A673 (cell line): Measurements from ENCODE around the gene CDKL5. TPM values are rescaled to one million over a fixed set of nuclear protein-coding genes. Genes with fewer than 3 reads are reported as not detected.

Source experiments
- BruUV-seq: library from RNA; stranded (reverse); fragments of 400-500 nt; replicated peaks from 2 replicates; lab custom pipeline; 2021; lab: Mats Ljungman, UMichigan
- CTCF ChIA-PET: fragments of 300-600 bp; sonication (Branson Sonifier 250); formaldehyde crosslinking; loops from one replicate; lab custom pipeline; 2022; ENCODE audit warnings: antibody characterized with exemption; lab: Charles Lee
- POLR2A ChIA-PET: fragments of 300-600 bp; sonication (Branson Sonifier 250); formaldehyde crosslinking; loops from one replicate; lab custom pipeline; 2022; ENCODE audit warnings: antibody characterized with exemption; ENCODE audit not compliant: low non-redundant PET; lab: Charles Lee
- DNase-seq: peaks from one replicate; pipeline ENCODE4 v3.0.0-alpha.2; 2015; ENCODE audit warnings: low spot score
- H3K27ac ChIP-seq: fragments of 200-600 bp; sonication (generic); 2 replicates; pipeline ENCODE4 v1.5.1; 2016; ENCODE audit warnings: mixed run types, low read depth, mild to moderate bottlenecking, mixed read lengths, antibody characterized with exemption, low read length; ENCODE audit not compliant: poor library complexity, severe bottlenecking
- H3K27me3 ChIP-seq: fragments of 200-600 bp; sonication (generic); replicated peaks from 2 replicates; pipeline ENCODE4 v1.6.1; 2017; ENCODE audit warnings: mixed run types, low read depth, mild to moderate bottlenecking, mixed read lengths, antibody characterized with exemption, low read length; ENCODE audit not compliant: insufficient read depth, poor library complexity
- H3K36me3 ChIP-seq: fragments of 200-600 bp; sonication (generic); 2 replicates; pipeline ENCODE4 v1.6.1; 2016; ENCODE audit warnings: mixed run types, mild to moderate bottlenecking, mixed read lengths, antibody characterized with exemption, low read length; ENCODE audit not compliant: insufficient read depth, poor library complexity, severe bottlenecking
- H3K4me1 ChIP-seq: fragments of 200-600 bp; sonication (generic); 2 replicates; pipeline ENCODE4 v1.6.1; 2017; ENCODE audit warnings: mixed run types, mild to moderate bottlenecking, mixed read lengths, antibody characterized with exemption, low read length; ENCODE audit not compliant: insufficient read depth, poor library complexity, severe bottlenecking
- H3K4me3 ChIP-seq: fragments of 200-600 bp; sonication (generic); 2 replicates; pipeline ENCODE4 v1.5.1; 2016; ENCODE audit warnings: low read depth, mixed run types, mild to moderate bottlenecking, mixed read lengths, low read length; ENCODE audit not compliant: poor library complexity, severe bottlenecking
- H3K9me3 ChIP-seq: fragments of 200-600 bp; sonication (generic); 2 replicates; pipeline ENCODE4 v1.6.1; 2016; ENCODE audit warnings: mixed run types, low read depth, mild to moderate bottlenecking, mixed read lengths, antibody characterized with exemption, low read length; ENCODE audit not compliant: poor library complexity, severe bottlenecking
- EZH2 ChIP-seq: fragments of 200-600 bp; sonication (generic); IDR thresholded peaks from 2 replicates; pipeline ENCODE4 v1.6.1; 2017; ENCODE audit warnings: borderline replicate concordance, low read depth, mild to moderate bottlenecking, mixed read lengths, antibody characterized with exemption, low read length; ENCODE audit not compliant: poor library complexity, severe bottlenecking
- intact Hi-C: fragments of 100-400 bp; cut with micrococcal nuclease; formaldehyde crosslinking; loops from one replicate; pipeline ENCODE4 v1.10.0; 2022; ENCODE audit not compliant: unreplicated experiment
- total RNA-seq: library from RNA; stranded (reverse); gene quantifications from 2 replicates; pipeline ENCODE4 v1.2.3, GENCODE V29; 2021
- TF ChIP-seq, protein P1 (sequence below): fragments of 300-800, 200-600 bp; sonication (generic); conservative IDR thresholded peaks from 2 replicates; pipeline ENCODE4 v1.5.1; 2017; ENCODE audit warnings: low read depth, mild to moderate bottlenecking, antibody characterized with exemption, low read length, moderate library complexity, mixed read lengths

The CDKL5 gene
- total RNA-seq, 1 experiment from 2014 or later, result 7.5 TPM

DNA sequence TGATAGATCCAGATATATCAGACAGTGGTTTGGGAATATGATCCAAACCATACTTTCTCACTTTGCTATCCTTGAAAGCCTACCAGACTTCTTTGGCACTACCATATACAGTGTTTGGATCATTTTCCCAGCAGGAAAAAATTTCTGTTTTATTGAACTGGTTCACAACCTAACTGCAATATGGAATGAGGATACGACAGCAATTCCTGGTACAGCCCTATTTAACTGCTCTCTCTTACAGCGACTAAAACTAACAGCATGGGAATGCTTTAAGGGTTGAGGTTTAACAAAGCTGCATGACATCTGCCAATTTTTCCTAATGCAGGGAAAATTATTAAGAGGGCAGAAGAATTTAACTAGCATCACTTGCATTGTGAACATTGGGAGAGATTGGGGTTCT is 199.2 kb downstream of the CDKL5 start:
- BruUV-seq, result no TSS peak
- Histone ChIP-seq H3K27me3 (peaks cover 6% of the 10 kb centered on the region), H3K9me3 (no peaks in the 10 kb centered on the region), H3K36me3 (no peaks in the 10 kb centered on the region), H3K4me3 (no peak overlapping the region), H3K4me1 (no peaks in the 10 kb centered on the region), H3K27ac (no peak overlapping the region)
- ChIA-PET POLR2A (no interaction called here), CTCF (no interaction called here)
- intact Hi-C loops, result no loop called here
- no peak for DNase-seq
- TF ChIP-seq, protein P1, sequence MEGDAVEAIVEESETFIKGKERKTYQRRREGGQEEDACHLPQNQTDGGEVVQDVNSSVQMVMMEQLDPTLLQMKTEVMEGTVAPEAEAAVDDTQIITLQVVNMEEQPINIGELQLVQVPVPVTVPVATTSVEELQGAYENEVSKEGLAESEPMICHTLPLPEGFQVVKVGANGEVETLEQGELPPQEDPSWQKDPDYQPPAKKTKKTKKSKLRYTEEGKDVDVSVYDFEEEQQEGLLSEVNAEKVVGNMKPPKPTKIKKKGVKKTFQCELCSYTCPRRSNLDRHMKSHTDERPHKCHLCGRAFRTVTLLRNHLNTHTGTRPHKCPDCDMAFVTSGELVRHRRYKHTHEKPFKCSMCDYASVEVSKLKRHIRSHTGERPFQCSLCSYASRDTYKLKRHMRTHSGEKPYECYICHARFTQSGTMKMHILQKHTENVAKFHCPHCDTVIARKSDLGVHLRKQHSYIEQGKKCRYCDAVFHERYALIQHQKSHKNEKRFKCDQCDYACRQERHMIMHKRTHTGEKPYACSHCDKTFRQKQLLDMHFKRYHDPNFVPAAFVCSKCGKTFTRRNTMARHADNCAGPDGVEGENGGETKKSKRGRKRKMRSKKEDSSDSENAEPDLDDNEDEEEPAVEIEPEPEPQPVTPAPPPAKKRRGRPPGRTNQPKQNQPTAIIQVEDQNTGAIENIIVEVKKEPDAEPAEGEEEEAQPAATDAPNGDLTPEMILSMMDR, result no peak
- TF ChIP-seq EZH2, result no peak

GRCh38 chrX:18630934-18631333 is 205.5 kb downstream of the CDKL5 start:
- ChIA-PET CTCF (no interaction called here), POLR2A (no interaction called here)
- no peaks in the 10 kb centered on the region for H3K36me3 ChIP-seq
- BruUV-seq, result no TSS peak
- intact Hi-C loops, result no loop called here
- H3K9me3 ChIP-seq, result no peaks in the 10 kb centered on the region
- TF ChIP-seq, protein P1, result no peak
- TF ChIP-seq EZH2, result no peak
- H3K27me3 ChIP-seq, result no peaks in the 10 kb centered on the region
- no peaks in the 10 kb centered on the region for H3K4me1 ChIP-seq
- no peak for DNase-seq
- no peak overlapping the region for H3K4me3 ChIP-seq
- no peak overlapping the region for H3K27ac ChIP-seq

- H3K36me3 ChIP-seq, result no peaks in the 10 kb centered on the region
- no peaks in the 10 kb centered on the region for H3K27me3 ChIP-seq
- intact Hi-C loops, result no loop called here
- CTCF ChIA-PET, result no interaction called here
- POLR2A ChIA-PET, result no interaction called here
- DNase-seq, result no peak
- H3K27ac ChIP-seq, result no peak overlapping the region
- BruUV-seq, result no TSS peak
- no peaks in the 10 kb centered on the region for H3K9me3 ChIP-seq
- H3K4me3 ChIP-seq, result no peak overlapping the region
- no peaks in the 10 kb centered on the region for H3K4me1 ChIP-seq
- TF ChIP-seq, protein P1, result no peak
- TF ChIP-seq EZH2, result no peak
These were observed 213.0 kb downstream of the CDKL5 start for GRCh38 chrX:18638398-18638797.
